Left hindlimb (tissue), 1 donor: Measurements from ENCODE around the gene SNRPN.
"Not testable (repeated sequence)": the region's sequence is repeated elsewhere in the genome, so short reads cannot be mapped to it uniquely, and the experiment has no call there.

Experiments
- DNase-seq: peaks from one replicate; pipeline ENCODE4 v3.0.0-alpha.2; 2018

SNRPN gene

GRCh38 chr15:24954783-24955530 is at the start of gene SNRPN, which contains the start of gene SNURF:
Gene SNRPN (plus strand): TSS chr15:24954987. CDS start chr15:24974454, 19,467 bp downstream.
Gene SNURF (plus strand): TSS chr15:24954987. CDS start chr15:24955049, 62 bp downstream.
- DNase-seq = peak; percentile 70

GRCh38 chr15:24916305-24917009 is 38.3 kb upstream of the SNRPN start:
- DNase-seq = no peak

- DNase-seq = no peak
Observed at GRCh38 chr15:24917431-24917830, 37.4 kb upstream of the SNRPN start.

- no peak for DNase-seq
Observed at GRCh38 chr15:24919446-24919845, 35.3 kb upstream of the SNRPN start.

DNA sequence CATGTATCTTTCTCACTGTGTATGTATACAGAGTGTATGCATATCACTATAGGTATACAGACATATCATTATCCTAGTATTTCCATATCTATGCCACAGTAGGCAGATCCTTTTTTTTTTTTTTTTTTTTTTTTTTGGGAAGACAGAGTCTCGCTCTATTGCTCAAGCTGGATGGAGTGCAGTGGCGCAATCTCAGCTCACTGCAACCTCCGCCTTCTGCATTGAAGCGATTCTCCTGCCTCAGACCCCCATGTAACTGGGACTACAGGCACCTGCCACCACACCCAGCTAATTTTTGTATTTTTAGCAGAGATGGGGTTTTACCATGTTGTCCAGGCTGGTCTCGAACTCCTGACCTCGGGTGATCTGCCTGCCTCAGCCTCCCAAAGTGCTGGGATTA is 32.0 kb upstream of the SNRPN start:
- DNase-seq = not testable (repeated sequence)

- DNase-seq = no peak
Observed at GRCh38 chr15:24924153-24924552, 30.6 kb upstream of the SNRPN start.

DNA sequence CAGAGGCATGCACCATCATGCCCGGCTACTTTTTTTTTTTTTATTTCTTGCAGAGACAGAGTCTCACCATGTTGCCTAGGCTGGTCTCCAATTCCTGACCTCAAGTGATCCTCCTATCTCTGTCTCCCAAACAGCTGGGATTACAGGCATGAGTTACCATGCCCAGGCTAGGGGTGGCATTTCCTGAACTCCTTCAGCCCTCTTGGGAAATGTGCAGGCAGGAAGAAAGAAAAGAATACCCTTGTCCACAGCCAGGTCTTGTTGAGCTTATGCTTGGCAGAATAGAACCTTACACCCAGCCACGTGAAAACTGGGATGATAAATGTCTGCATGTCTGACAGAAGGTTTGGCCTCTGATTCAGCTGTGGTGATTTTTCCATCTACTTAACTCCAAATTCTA is 30.2 kb upstream of the SNRPN start:
- DNase-seq = no peak

- not testable (repeated sequence) for DNase-seq
Observed at GRCh38 chr15:24931874-24932732, 22.7 kb upstream of the SNRPN start.

GRCh38 chr15:24933716-24934115 is 21.1 kb upstream of the SNRPN start:
- no peak for DNase-seq

- DNase-seq = not testable (repeated sequence)
Observed at GRCh38 chr15:24938224-24938623, 16.6 kb upstream of the SNRPN start.

DNA sequence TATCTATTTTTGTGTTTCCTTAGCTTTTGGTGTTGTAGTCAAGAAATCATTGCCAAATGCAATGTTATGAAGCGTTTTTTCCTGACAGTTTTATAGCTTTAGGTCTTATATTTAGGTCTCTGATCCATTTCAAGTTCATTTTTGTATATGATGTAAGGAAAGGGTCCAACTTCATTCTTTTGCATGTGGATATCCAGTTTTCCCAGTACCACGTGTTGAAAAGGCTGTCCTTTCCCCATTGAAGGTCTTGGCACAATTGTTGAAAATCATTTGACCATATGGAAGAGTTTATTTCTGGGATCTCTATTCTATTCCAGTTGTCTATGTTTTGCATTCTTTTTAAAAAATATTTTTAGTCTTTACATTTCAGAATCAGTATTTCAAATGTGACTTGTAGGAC is 14.6 kb upstream of the SNRPN start:
- no peak for DNase-seq

GRCh38 chr15:24943361-24943760 is 11.4 kb upstream of the SNRPN start:
- DNase-seq = no peak

DNA sequence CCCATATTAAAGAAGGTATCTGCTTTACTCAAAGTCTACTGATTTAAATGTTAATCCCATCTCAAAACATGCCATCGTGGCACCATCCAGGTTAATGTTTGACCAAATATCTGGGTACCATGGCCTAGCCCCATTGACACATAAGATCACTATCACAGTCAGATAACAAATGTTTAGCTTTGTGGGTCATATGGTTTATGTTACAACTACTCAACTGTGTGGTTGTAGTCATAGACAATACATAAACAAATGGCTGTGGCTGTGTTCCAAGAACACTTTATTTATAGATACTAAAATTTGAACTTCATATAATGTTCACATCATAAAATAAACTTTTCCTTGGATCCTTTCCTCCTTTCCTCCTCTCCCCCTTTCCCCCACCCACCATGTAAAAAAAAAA is 9.8 kb upstream of the SNRPN start:
- DNase-seq = no peak

DNA sequence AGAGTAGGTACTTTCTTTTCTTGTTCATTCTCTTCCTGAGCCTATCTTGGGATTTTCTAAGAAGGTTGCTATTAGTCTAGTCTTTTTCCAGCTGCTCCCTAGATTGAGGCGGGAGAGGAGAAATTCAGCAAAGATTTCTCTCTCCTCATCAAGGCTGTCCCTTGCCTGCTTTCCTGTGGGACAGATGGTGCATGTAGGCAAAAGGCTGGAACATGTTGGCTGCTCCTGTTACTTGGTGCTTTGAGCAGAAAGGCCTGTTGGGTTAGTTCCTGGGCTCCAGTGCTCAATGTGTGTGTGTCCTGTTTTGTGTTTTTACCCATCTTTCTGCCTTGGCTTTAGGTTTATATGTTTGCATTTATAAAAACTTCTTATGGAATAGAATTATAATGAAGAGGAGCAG is 9.1 kb upstream of the SNRPN start:
- no peak for DNase-seq

- DNase-seq = no peak
Observed at GRCh38 chr15:24948495-24948894, 6.3 kb upstream of the SNRPN start.

DNA sequence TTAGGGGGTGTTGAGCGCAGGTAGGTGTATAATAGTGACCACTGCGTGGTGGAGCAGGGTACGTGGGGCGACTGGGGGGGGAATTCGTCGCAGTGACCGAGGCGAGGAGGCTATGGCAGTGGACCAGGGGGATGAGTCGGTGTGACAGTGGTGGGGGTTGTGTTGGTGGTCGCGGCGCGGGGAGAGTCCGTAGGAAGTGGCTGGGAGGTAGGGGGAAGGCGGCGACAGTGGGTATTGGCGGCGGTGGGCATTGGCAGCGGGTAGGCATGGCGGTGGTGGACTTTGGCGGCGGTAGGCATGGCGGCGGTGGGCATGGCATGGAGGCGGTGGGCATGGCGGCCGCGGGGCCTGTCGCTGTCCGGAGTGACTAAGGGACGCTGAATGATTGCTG is 739 bp downstream of the SNRPN start:
- DNase-seq = peak; percentile 46

DNA sequence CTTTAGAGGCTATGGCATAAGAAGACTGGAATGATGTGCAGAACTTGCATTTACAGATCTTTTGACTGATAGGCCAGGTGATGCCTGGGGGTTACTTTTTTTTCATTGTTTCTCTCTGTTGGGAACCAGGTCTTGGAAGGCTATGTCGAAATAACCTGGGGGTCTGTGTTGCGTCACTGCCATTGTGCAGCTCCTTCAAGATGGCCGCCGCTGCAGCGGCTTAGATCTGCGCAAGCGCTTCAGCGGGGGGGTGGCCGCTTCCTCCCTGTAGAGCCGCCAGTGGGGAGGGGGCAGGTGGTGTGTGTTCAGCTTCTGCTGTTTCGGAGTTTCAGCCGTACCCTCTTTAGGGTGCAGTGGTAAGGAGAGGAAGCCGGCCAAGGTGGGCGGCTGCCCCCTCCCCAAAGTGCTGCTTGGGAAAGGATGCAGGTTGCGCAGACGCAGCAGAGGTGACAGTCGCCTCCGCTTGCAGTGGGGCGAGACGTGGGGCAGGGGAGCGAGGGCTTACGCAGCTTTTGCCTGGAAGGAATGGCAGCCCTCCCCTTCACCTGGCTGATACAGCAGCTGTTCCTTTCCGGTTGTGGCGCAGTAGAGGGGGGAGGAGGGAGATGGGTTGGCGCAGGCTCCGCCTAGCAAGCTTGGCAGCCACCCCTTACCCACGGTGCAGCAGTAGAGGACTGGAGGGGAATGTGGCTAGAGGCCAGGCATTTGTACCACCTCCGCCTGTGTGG is 1.5 kb downstream of the SNRPN start:
- peak; percentile 82 for DNase-seq

DNA sequence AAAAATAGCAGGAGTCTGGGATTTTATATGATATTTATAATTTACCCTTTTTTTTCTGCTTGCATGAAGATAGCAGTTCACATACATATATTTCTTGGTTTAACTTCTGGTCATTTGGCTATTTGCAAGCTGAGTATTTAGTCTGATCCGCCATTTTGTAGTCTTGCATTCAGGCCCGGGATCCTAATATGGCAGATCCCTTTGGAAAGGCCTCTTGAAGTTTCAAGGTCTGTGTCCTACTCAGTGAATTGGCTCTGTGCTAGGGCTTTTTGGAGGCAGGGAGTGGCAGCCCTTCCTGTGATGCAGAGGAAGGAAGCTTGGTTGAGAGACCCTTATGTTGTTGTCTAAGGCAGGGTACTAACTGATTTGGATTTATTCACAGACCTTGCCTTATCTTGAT is 2.9 kb downstream of the SNRPN start:
- no peak for DNase-seq

DNA sequence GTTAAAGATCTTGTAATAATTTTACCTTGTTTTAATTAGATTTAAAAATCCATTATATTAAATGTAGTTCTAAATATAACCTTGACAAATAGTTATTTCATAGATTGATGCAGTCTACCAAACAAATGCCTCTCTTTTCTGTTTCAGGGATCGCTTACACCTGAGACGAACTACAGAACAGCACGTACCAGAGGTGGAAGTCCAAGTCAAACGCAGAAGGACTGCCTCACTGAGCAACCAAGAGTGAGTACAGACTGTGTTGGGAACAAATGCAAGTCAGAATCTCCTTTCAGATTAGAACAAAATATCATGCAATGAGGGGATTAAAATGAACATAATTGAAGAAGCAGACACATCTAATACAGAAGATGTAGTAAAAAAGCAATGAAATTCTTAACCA is 7.2 kb downstream of the SNRPN start:
- DNase-seq = no peak

- no peak for DNase-seq
Observed at GRCh38 chr15:24962880-24963279, 8.1 kb downstream of the SNRPN start.

DNA sequence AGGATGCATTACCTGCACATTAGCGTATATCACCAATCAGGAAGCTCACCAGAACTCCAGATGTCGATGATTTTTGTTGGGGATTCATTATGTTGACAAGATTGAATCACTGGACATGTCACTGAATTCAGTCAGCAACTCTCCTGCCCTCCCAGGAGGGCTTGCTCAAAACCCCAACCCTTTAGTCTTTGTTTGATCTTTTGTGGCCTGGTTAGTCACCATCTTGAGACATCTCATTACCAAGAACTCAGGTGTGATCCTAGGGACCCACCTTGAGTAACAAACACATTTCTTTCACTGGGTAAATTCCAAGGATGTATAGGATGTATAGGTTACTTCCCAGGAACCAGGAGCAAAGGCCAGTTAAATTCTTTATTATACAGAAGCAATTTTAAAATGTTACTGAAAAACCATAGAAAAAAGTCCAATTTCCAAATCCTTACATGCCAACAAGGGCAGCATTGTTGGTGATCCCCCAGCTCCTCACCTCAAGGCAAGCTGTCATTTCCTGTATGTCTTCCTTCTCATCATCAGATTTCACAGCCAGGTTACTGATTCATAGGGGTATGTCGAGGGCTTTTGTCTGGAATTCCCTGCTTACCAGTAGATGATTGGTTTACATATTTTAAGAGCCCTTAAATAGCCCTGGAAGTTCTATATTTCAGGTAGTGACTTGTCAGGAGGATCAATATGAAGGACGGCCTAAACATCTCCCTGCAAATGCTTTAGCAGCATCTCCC is 11.7 kb downstream of the SNRPN start:
- DNase-seq = no peak

- no peak for DNase-seq
Observed at GRCh38 chr15:24971052-24971451, 16.3 kb downstream of the SNRPN start.
